Liver (tissue), 3 donors: ENCODE measurements around the gene MGRN1.

Experiments used
- CTCF ChIP-seq: fragments of 150-350 bp; IDR thresholded peaks from 2 replicates; pipeline ENCODE4 v1.5.1; 2017; ENCODE audit warnings: improper control_type of control experiment, low read depth, low read length; ENCODE audit not compliant: missing input control
- TAF1 ChIP-seq: conservative IDR thresholded peaks from 2 replicates; pipeline ENCODE4 v1.6.1; 2016; ENCODE audit warnings: antibody characterized with exemption, mild to moderate bottlenecking
- donor health status: healthy.
- donor health status: healthy.

- TF ChIP-seq CTCF (no peak), TAF1 (no peak)
Measured at GRCh38 chr16:4687946-4688673, 63.5 kb downstream of the MGRN1 start.
